Hepatocyte (in vitro differentiated cells): Measurements from ENCODE around the gene SLC35E3.

Source experiments
- CTCF ChIP-seq: fragments of 200-600 bp; sonication (generic); IDR thresholded peaks from 2 replicates; pipeline ENCODE4 v1.5.1; 2016; ENCODE audit warnings: antibody characterized with exemption, mild to moderate bottlenecking; ENCODE audit not compliant: poor library complexity
- EZH2 ChIP-seq: fragments of 200-600 bp; sonication (generic); IDR thresholded peaks from 2 replicates; pipeline ENCODE4 v1.6.1; 2016; ENCODE audit warnings: antibody characterized with exemption, mild to moderate bottlenecking, borderline replicate concordance

GRCh38 chr12:68773582-68773981, 27.6 kb downstream of the SLC35E3 start:
- TF ChIP-seq CTCF (no peak), EZH2 (no peak)
